OCI-LY1 (cell line): ENCODE data around the gene SOCS7.

Experiments used
- CTCF ChIP-seq: fragments of 200-600 bp; sonication (generic), shearing (Covaris generic); IDR thresholded peaks from 2 replicates; pipeline ENCODE4 v1.5.1; 2017; ENCODE audit warnings: mild to moderate bottlenecking, antibody characterized with exemption, low read length, moderate library complexity, mixed read lengths
- EZH2 ChIP-seq: fragments of 200-600 bp; sonication (generic), shearing (Covaris generic); IDR thresholded peaks from 2 replicates; pipeline ENCODE4 v1.8.0; 2017; ENCODE audit warnings: borderline replicate concordance, mixed run types, mild to moderate bottlenecking, antibody characterized with exemption, low read length, moderate library complexity, mixed read lengths

DNA sequence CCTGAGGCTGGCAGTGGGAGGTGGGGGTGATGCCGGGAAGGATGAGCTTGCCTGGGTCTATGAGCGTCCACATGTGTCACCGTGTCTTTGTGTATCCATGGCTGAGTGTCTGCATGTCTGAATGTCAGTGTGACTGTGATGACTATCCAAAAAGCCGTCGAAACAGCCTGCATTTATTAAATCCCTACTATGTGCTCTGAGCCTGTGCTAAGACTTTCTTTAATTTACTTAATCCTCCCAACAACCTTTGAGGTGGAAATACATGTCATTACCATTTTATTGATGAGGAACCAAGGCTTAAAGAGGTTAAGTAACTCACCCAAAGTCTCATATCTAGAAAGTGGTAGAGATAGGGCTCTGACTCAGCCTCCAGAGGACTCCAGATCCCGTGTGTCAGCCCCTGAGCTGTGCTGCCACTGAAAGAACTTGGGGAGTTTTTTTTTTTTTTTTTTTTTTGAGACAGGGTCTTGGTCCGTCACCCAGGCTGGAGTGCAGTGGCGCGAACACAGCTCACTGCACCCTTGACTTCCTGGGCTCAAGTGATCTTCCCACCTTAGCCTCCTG lies 96.6 kb downstream of the SOCS7 start:
- TF ChIP-seq CTCF: no peak
- TF ChIP-seq EZH2: no peak
